ENCODE measurements around the gene FAM180A. TPM values are rescaled to one million over a fixed set of nuclear protein-coding genes. Genes with fewer than 3 reads are reported as not detected.

The FAM180A gene
- polyA plus RNA-seq, 1 donor from 2014 or later: not detected

GRCh38 chr7:135785065-135785464, 36.5 kb upstream of the FAM180A start:
- Histone ChIP-seq H3K9me2 (ENCODE audit: insufficient read depth, low read length) (no peaks in the 10 kb centered on the region), H3K36me3 (ENCODE audit: insufficient read depth, low read length) (no peaks in the 10 kb centered on the region), H3F3A (ENCODE audit: insufficient read depth, low read length, poor library complexity, severe bottlenecking) (no peaks in the 10 kb centered on the region), H3K9ac (ENCODE audit: low read length) (no peak overlapping the region), H3K79me2 (replicated peaks; ENCODE audit: insufficient read depth, low read length) (no peaks in the 10 kb centered on the region), H3K27me3 (ENCODE audit: insufficient read depth, low read depth, low read length) (no peaks in the 10 kb centered on the region), H3K9me3 (ENCODE audit: low read length) (no peaks in the 10 kb centered on the region), H3K4me2 (ENCODE audit: low read length) (no peak overlapping the region), H4K20me1 (ENCODE audit: insufficient read depth) (no peaks in the 10 kb centered on the region), H3K27ac (ENCODE audit: low read length) (no peak overlapping the region), H2AFZ (ENCODE audit: low read depth, low read length) (no peak overlapping the region), H3K4me3 (ENCODE audit: low read length) (no peak overlapping the region)
- TF ChIP-seq RAD21 (conservative IDR thresholded peaks at IDR 0.05): no peak
- TF ChIP-seq CTCF (IDR thresholded peaks at IDR 0.05; ENCODE audit: poor library complexity, severe bottlenecking): no peak
- TF ChIP-seq REST (IDR thresholded peaks at IDR 0.05; ENCODE audit: borderline replicate concordance): no peak
- no peak for TF ChIP-seq SMC3 (conservative IDR thresholded peaks at IDR 0.05; ENCODE audit: poor library complexity)
- no peak for TF ChIP-seq EZH2 (IDR thresholded peaks at IDR 0.05; ENCODE audit: borderline replicate concordance, insufficient read depth, low read length, poor library complexity, severe bottlenecking)
- no peak for TF ChIP-seq MXI1 (conservative IDR thresholded peaks at IDR 0.05; ENCODE audit: poor library complexity, severe bottlenecking)
- no peak for TF ChIP-seq POLR2AphosphoS5 (IDR thresholded peaks at IDR 0.05)
- TF ChIP-seq EP300 (conservative IDR thresholded peaks at IDR 0.05; ENCODE audit: poor library complexity, severe bottlenecking): no peak
- no peak for TF ChIP-seq TAF1 (IDR thresholded peaks at IDR 0.05; ENCODE audit: low read depth)

- H3K27ac ChIP-seq (ENCODE audit: low read length): no peak overlapping the region
- H3K36me3 ChIP-seq (ENCODE audit: insufficient read depth, low read length): no peaks in the 10 kb centered on the region
- H3F3A ChIP-seq (ENCODE audit: insufficient read depth, low read length, poor library complexity, severe bottlenecking): no peaks in the 10 kb centered on the region
- H3K4me2 ChIP-seq (ENCODE audit: low read length): no peak overlapping the region
- no peak for TF ChIP-seq RAD21 (conservative IDR thresholded peaks at IDR 0.05)
- no peak for TF ChIP-seq MXI1 (conservative IDR thresholded peaks at IDR 0.05; ENCODE audit: poor library complexity, severe bottlenecking)
- TF ChIP-seq SMC3 (conservative IDR thresholded peaks at IDR 0.05; ENCODE audit: poor library complexity): no peak
- no peak for TF ChIP-seq POLR2AphosphoS5 (IDR thresholded peaks at IDR 0.05)
- TF ChIP-seq CTCF (IDR thresholded peaks at IDR 0.05; ENCODE audit: poor library complexity, severe bottlenecking): no peak
- TF ChIP-seq TAF1 (IDR thresholded peaks at IDR 0.05; ENCODE audit: low read depth): no peak
- no peak for TF ChIP-seq REST (IDR thresholded peaks at IDR 0.05; ENCODE audit: borderline replicate concordance)
- no peaks in the 10 kb centered on the region for H3K9me2 ChIP-seq (ENCODE audit: insufficient read depth, low read length)
- H3K9ac ChIP-seq (ENCODE audit: low read length): no peak overlapping the region
- no peaks in the 10 kb centered on the region for H3K27me3 ChIP-seq (ENCODE audit: insufficient read depth, low read depth, low read length)
- no peak overlapping the region for H3K4me3 ChIP-seq (ENCODE audit: low read length)
- H2AFZ ChIP-seq (ENCODE audit: low read depth, low read length): no peak overlapping the region
- H3K9me3 ChIP-seq (ENCODE audit: low read length): no peaks in the 10 kb centered on the region
- no peaks in the 10 kb centered on the region for H3K79me2 ChIP-seq (replicated peaks; ENCODE audit: insufficient read depth, low read length)
- no peaks in the 10 kb centered on the region for H4K20me1 ChIP-seq (ENCODE audit: insufficient read depth)
Observed at GRCh38 chr7:135784013-135784412, 35.4 kb upstream of the FAM180A start.
